ENCODE measurements around the gene SLC25A6.
"Not testable (repeated sequence)": the region's sequence is repeated elsewhere in the genome, so short reads cannot be mapped to it uniquely, and the experiment has no call there.

- TF ChIP-seq, protein P1, sequence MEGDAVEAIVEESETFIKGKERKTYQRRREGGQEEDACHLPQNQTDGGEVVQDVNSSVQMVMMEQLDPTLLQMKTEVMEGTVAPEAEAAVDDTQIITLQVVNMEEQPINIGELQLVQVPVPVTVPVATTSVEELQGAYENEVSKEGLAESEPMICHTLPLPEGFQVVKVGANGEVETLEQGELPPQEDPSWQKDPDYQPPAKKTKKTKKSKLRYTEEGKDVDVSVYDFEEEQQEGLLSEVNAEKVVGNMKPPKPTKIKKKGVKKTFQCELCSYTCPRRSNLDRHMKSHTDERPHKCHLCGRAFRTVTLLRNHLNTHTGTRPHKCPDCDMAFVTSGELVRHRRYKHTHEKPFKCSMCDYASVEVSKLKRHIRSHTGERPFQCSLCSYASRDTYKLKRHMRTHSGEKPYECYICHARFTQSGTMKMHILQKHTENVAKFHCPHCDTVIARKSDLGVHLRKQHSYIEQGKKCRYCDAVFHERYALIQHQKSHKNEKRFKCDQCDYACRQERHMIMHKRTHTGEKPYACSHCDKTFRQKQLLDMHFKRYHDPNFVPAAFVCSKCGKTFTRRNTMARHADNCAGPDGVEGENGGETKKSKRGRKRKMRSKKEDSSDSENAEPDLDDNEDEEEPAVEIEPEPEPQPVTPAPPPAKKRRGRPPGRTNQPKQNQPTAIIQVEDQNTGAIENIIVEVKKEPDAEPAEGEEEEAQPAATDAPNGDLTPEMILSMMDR (IDR thresholded peaks at IDR 0.05; ENCODE audit: extremely low read depth in 1 of 2, insufficient read depth in 1 of 2, low read depth in 1 of 2, low read length in 2 of 2) = not testable (repeated sequence)
- TF ChIP-seq POLR2A (IDR thresholded peaks at IDR 0.05; ENCODE audit: low read depth, low read length); POLR2AphosphoS5 (IDR thresholded peaks at IDR 0.05; ENCODE audit: insufficient read depth, low read depth, low read length); FOS (IDR thresholded peaks at IDR 0.05; ENCODE audit: borderline replicate concordance, insufficient read depth, low read length): not testable (repeated sequence)
These were observed 12.0 kb upstream of the SLC25A6 start for GRCh38 chrX:1403867-1404266.

All from endothelial cell of umbilical vein (primary cell).